GM12878 (cell line): ENCODE data around the gene FHOD3. TPM values are rescaled to one million over a fixed set of nuclear protein-coding genes. Genes with fewer than 3 reads are reported as not detected.
A peak's percentile ranks its signal among the peaks of the same experiment; 100 is the strongest.

Experiments
- ATAC-seq: fragments of 200-7000 bp; cut with Tn5 transposase; 3 replicates; pipeline ENCODE4 v1.9.1; 2020; ENCODE audit warnings: mild to moderate bottlenecking, moderate library complexity
- BruUV-seq: library from RNA; stranded (reverse); fragments of 400-500 nt; replicated peaks from 2 replicates; lab custom pipeline; 2021; lab: Mats Ljungman, UMichigan
- CTCF ChIA-PET: fragments of 300-600 bp; sonication (Branson Sonifier 250); formaldehyde crosslinking; extraction: SDS; loops from one replicate; lab custom pipeline; 2021; ENCODE audit warnings: inconsistent platforms; lab: Yijun Ruan, JAX
- POLR2A ChIA-PET: fragments of 350-600 bp; formaldehyde crosslinking; extraction: SDS; loops from one replicate; lab custom pipeline; 2021; ENCODE audit warnings: inconsistent platforms; lab: Charles Lee
- RAD21 ChIA-PET: fragments of 300-600 bp; sonication (Branson Sonifier 250); formaldehyde crosslinking; loops from one replicate; lab custom pipeline; 2023; ENCODE audit warnings: antibody characterized with exemption; ENCODE audit not compliant: unreplicated experiment; lab: Charles Lee
- SMC1A ChIA-PET: fragments of 300-600 bp; sonication (Branson Sonifier 250); formaldehyde crosslinking; loops from one replicate; lab custom pipeline; 2023; ENCODE audit not compliant: unreplicated experiment, uncharacterized antibody; lab: Charles Lee
- DNase-seq: peaks from one replicate; pipeline ENCODE4 v3.0.0-alpha.2; 2011; ENCODE audit warnings: low read depth, low spot score
- FAIRE-seq: peaks from 3 replicates; lab custom pipeline; 2011; peaks lifted over from hg19 to GRCh38; lab: Jason Lieb, UNC
- H2AFZ ChIP-seq: 2 replicates; pipeline ENCODE4 v1.6.0; 2011; ENCODE audit warnings: low read depth, low read length, control low read depth; ENCODE audit not compliant: control insufficient read depth
- H3K27ac ChIP-seq: 2 replicates; pipeline ENCODE4 v1.5.1; 2011; ENCODE audit warnings: control low read depth; ENCODE audit not compliant: control insufficient read depth, insufficient read depth
- H3K27me3 ChIP-seq, 2 experiments: replicated peaks in 1 of 2; 2 replicates each; pipeline versions ENCODE4 v1.6.0 to v1.6.1; 2011; ENCODE audit warnings: low read length in 1 of 2; ENCODE audit not compliant: control insufficient read depth in 2 of 2, insufficient read depth in 2 of 2
- H3K36me3 ChIP-seq, 2 experiments: 2 replicates each; pipeline ENCODE4 v1.5.1; 2011; ENCODE audit warnings: low read length in 1 of 2; ENCODE audit not compliant: control insufficient read depth in 2 of 2, insufficient read depth in 2 of 2
- H3K4me1 ChIP-seq: 2 replicates; pipeline ENCODE4 v1.6.1; 2011; ENCODE audit warnings: mild to moderate bottlenecking, low read length, moderate library complexity, mixed read lengths; ENCODE audit not compliant: control insufficient read depth, insufficient read depth
- H3K4me2 ChIP-seq: 2 replicates; pipeline ENCODE4 v1.6.0; 2011; ENCODE audit warnings: control low read depth; ENCODE audit not compliant: control insufficient read depth, insufficient read depth
- H3K4me3 ChIP-seq: fragments of 200-600 bp; sonication (generic); 2 replicates; pipeline ENCODE4 v1.5.1; 2016
- H3K79me2 ChIP-seq: 2 replicates; pipeline ENCODE4 v1.6.0; 2011; ENCODE audit warnings: low read length; ENCODE audit not compliant: control insufficient read depth, insufficient read depth
- H3K9ac ChIP-seq: 2 replicates; pipeline ENCODE4 v1.8.0; 2011; ENCODE audit warnings: low read length, control low read depth, mixed read lengths; ENCODE audit not compliant: control insufficient read depth, insufficient read depth
- H3K9me3 ChIP-seq: replicated peaks from 3 replicates; pipeline ENCODE4 v1.5.1; 2011; ENCODE audit warnings: mild to moderate bottlenecking, low read length; ENCODE audit not compliant: control insufficient read depth, insufficient read depth
- H4K20me1 ChIP-seq: 2 replicates; pipeline ENCODE4 v1.6.0; 2011; ENCODE audit not compliant: control insufficient read depth, insufficient read depth
- CREB1 ChIP-seq: IDR thresholded peaks from 2 replicates; pipeline ENCODE4 v1.6.1; 2012; ENCODE audit warnings: low read depth, mild to moderate bottlenecking, inconsistent platforms
- DPF2 ChIP-seq: fragments of 450-650 bp; IDR thresholded peaks from 2 replicates; pipeline ENCODE4 v1.6.1; 2017; ENCODE audit warnings: mild to moderate bottlenecking
- E2F4 ChIP-seq: IDR thresholded peaks from 2 replicates; pipeline ENCODE4 v1.6.1; 2012; ENCODE audit warnings: low read depth, low read length, improper control_type of control experiment
- JUND ChIP-seq: IDR thresholded peaks from 2 replicates; pipeline ENCODE4 v1.6.1; 2012; ENCODE audit warnings: low read depth, mild to moderate bottlenecking, low read length, improper control_type of control experiment, moderate library complexity
- NFYA ChIP-seq: IDR thresholded peaks from 2 replicates; pipeline ENCODE4 v1.6.1; 2011; ENCODE audit warnings: low read depth, mild to moderate bottlenecking, low read length, improper control_type of control experiment, borderline replicate concordance
- NR2F1 ChIP-seq: fragments of 450-650 bp; conservative IDR thresholded peaks from 2 replicates; pipeline ENCODE4 v1.6.1; 2017; ENCODE audit warnings: mild to moderate bottlenecking
- RUNX3 ChIP-seq: IDR thresholded peaks from 2 replicates; pipeline ENCODE4 v1.6.1; 2012; ENCODE audit warnings: low read length, inconsistent platforms
- WGBS: methylation state at CpG from one replicate; pipeline ENCODE4 v1.1.6; 2016; ENCODE audit warnings: low lambda C conversion rate; ENCODE audit not compliant: insufficient replicate concordance, insufficient coverage; ENCODE audit errors: missing lambda C conversion rate; 5-methylcytosine and 5-hydroxymethylcytosine counted together
- in situ Hi-C: fragments of 300-500 bp; cut with MboI; formaldehyde crosslinking; loops from 9 replicates; pipeline ENCODE4 v1.14.3; 2018; ENCODE audit warnings: mixed read lengths
- intact Hi-C: fragments of 100-400 bp; cut with micrococcal nuclease; formaldehyde crosslinking; loops from one replicate; pipeline ENCODE4 v1.14.2; 2022; ENCODE audit not compliant: unreplicated experiment
- polyA plus RNA-seq, 11 experiments: library from polyadenylated mRNA; depleted of rRNA in 4 of 11; unstranded in 6 of 11; stranded (reverse) in 5 of 11; fragments of >200 nt; fragmentation: Nextera tagmentation in 4 of 11; fragmentation: Illumina TruSeq in 1 of 11; extraction: Ambion mirVana in 4 of 11; extraction: Trizol in 1 of 11; gene quantifications; 1 replicate in 1 of 11; 2 replicates in 10 of 11; pipeline versions ENCODE4 v1.2.1 to v1.2.3, GENCODE V29; 2011 to 2016; ENCODE audit warnings: inconsistent platforms in 2 of 11, missing spikeins in 2 of 11, low read depth in 1 of 11
- total RNA-seq, 4 experiments: library from RNA; depleted of rRNA in 3 of 4; stranded (reverse); fragments of >200 nt in 3 of 4; fragmentation: Illumina TruSeq in 1 of 4; extraction: Trizol in 1 of 4; gene quantifications; 2 replicates each; pipeline versions ENCODE4 v1.2.1 to v1.2.3, GENCODE V29; 2013 to 2021

The FHOD3 gene
- total and polyA plus RNA-seq, 10 of the 15 experiments (the other 5 are each of a cell fraction or from before 2014, with no cell fraction given) = 0.77 to 26.7 (median 10.4) TPM

GRCh38 chr18:36519358-36519757 lies 221.8 kb downstream of the FHOD3 start:
- ATAC-seq = peak; percentile 87
- ChIA-PET CTCF (interaction anchor here (0.9 to 1.6 kb wide), 4 partner anchors 9 to 424 kb away, joined by 3 to 5 read pairs (median 4); no protein-coding TSS in a partner anchor), POLR2A (interaction anchor here (0.8 to 1.5 kb wide), 2 partner anchors 11 to 15 kb away, joined by 3 read pairs; no protein-coding TSS in a partner anchor), SMC1A (interaction anchor here (0.7 to 2.2 kb wide), 8 partner anchors 9 to 151 kb away, joined by 3 to 15 read pairs (median 4); no protein-coding TSS in a partner anchor), RAD21 (interaction anchor here (0.8 to 1.5 kb wide), 5 partner anchors 9 to 152 kb away, joined by 3 to 4 read pairs (median 3); no protein-coding TSS in a partner anchor)
- H3K4me3 ChIP-seq = no peak overlapping the region
- no peak overlapping the region for H2AFZ ChIP-seq
- no peak overlapping the region for H3K27ac ChIP-seq
- peak; percentile 38 for FAIRE-seq
- WGBS = 3% methylated on average over 3 of the region's 3 CpGs
- H3K79me2 ChIP-seq = no peaks in the 10 kb centered on the region
- no peaks in the 10 kb centered on the region for H3K9me3 ChIP-seq
- no peaks in the 10 kb centered on the region; a peak in 1 of 4 replicates for H3K36me3 ChIP-seq
- DNase-seq = no peak
- in situ Hi-C loops = no loop called here
- H3K4me1 ChIP-seq = peaks cover 4% of the 10 kb centered on the region; the same call in 1 of the 2 replicates
- H3K4me2 ChIP-seq = no peak overlapping the region
- no peaks in the 10 kb centered on the region for H4K20me1 ChIP-seq
- H3K27me3 ChIP-seq = no peaks in the 10 kb centered on the region
- H3K9ac ChIP-seq = no peak overlapping the region
- peak; percentile 57; the same call in 1 of the 2 replicates for TF ChIP-seq RUNX3
- 0 out of 2 replicates have a peak, but pooled peaks have one; percentile 33 for TF ChIP-seq NR2F1
- TF ChIP-seq NFYA = no peak
- 0 out of 2 replicates have a peak, but pooled peaks have one; percentile 19 for TF ChIP-seq JUND
- no peak for TF ChIP-seq E2F4
- TF ChIP-seq CREB1 = no peak
- TF ChIP-seq DPF2 = 0 out of 2 replicates have a peak, but pooled peaks have one; percentile 25
- no TSS peak for BruUV-seq
- intact Hi-C loops = no loop called here
